NCI-H460 (cell line): Measurements from ENCODE around the gene FAM156B. TPM values are rescaled to one million over a fixed set of nuclear protein-coding genes. Genes with fewer than 3 reads are reported as not detected.
A peak's percentile ranks its signal among the peaks of the same experiment; 100 is the strongest.
"Not testable (repeated sequence)": the region's sequence is repeated elsewhere in the genome, so short reads cannot be mapped to it uniquely, and the experiment has no call there.

Experiments
- DNase-seq: peaks from one replicate; pipeline ENCODE4 v3.0.0-alpha.2; 2016; ENCODE audit warnings: low read depth; ENCODE audit errors: extremely low read depth
- polyA plus RNA-seq: library from polyadenylated mRNA; depleted of rRNA; stranded (reverse); fragments of >200 nt; gene quantifications from 2 replicates; pipeline ENCODE4 v1.2.3, GENCODE V29; 2014; cell fraction: nucleus; rRNA removed
- total RNA-seq: library from RNA; depleted of rRNA; stranded (reverse); fragments of >200 nt; shearing (Covaris generic); gene quantifications from 2 replicates; pipeline ENCODE4 v1.2.3, GENCODE V29; 2014; rRNA removed

FAM156B gene, protein sequence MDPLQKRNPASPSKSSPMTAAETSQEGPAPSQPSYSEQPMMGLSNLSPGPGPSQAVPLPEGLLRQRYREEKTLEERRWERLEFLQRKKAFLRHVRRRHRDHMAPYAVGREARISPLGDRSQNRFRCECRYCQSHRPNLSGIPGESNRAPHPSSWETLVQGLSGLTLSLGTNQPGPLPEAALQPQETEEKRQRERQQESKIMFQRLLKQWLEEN
- 40.3 and 43.0 TPM in 2 replicates for total RNA-seq
- 118 and 164 TPM in 2 replicates for polyA plus RNA-seq

DNA sequence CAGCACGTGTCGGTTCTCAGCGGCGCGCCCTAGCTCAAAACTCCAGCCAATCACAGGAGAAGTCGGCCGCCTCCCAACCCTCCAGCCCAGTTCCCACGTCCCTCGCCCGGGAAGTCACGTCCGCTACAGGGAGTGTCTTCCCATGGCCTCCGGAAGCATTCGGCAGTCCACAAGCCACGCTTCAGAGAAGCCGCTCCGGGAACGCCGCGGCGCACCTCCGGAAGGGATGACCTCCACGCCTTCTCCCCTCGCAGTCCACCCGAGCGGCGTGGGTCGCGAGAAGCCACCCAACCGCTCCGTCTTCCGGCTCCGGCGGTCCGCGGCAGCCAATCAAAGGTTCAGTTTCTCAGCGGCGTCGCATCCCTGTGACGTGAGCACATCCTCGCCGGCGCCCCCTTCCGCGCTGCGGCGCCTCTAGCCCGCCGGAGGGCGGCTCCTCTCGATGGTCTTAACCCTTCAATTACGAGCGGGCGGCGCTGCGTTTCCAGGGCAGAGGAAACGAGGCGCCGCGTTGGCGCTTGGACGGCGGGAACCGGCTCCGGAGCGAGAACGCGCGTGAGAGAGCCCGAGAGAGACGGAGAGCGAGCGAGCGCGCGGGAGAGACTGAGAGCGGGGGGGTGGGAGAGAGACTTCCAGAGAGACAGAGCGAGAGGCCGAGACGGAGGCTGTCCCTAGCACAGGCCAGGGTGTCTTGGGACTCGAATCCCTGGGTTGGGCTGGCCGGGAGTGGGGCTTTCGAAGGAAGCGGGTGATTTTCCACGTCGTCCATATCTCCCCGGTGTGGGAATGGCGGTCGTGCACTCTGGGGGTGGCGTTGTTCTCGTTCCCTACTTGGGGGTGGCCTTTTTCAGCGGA is at the start of gene FAM156B:
Gene FAM156B, plus strand, starts transcription at position 476 of the 855 bp plus-strand sequence. CDS start 9,896 bp downstream, outside the sequence.
- not testable (repeated sequence) for DNase-seq

DNA sequence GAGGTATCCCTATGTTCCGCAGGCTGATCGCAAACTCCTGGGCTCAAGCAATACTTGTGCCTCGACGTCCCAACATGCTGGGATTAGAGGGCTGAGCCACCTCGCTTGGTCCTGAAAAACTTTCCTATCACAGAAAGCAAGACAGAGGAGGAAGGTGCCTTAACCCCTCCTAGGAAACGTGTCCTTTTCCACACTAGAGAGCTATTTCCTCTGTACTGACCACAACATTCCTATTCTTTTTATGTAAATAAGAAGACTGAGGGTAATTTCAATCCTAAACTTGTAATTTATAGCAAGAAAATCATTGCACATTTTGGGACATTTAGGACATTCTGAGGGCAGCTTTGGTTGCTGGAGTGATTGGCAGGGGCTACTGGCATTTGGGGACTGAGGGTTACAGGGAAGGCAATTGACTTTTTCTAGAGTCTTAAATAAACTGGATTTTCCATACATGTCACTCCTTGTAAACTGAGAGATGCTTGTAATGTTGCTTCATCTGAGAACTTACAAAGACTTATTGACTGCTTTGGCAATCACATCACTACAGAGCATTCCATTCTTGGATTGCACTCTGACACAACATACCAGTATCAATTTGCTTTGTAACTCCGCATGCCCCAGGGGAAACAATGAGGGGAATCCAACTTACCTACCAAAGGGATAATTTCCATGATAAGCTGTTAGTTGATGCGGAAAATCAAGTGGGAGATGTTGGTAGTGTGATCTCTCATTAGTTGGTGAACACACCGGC is 44.8 kb upstream of the FAM156B start:
- peak; percentile 9 for DNase-seq

DNA sequence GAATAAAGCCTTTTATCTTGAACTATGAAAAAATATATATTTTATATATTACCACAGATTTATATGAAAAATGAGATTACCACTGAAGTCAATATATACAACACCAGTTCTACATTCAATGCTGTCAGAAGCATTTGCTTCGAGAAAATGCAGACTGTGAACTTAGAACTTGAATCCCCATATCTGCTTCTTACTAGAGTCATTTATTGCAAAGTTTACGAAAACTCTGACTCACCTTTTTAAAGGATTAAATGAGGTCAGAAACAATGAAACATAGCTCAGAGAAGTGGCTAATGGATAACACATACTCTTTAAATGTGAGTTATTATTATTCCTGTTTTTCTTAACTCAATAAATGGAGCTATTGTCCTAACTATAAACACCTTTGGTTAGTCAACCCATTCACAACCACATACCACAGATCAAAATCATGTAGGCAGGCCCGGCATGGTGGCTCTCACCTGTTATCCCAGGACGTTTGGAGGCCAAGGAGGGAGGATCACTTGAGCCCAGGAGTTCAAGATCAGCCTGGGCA is 40.1 kb upstream of the FAM156B start:
- DNase-seq: not testable (repeated sequence)

DNA sequence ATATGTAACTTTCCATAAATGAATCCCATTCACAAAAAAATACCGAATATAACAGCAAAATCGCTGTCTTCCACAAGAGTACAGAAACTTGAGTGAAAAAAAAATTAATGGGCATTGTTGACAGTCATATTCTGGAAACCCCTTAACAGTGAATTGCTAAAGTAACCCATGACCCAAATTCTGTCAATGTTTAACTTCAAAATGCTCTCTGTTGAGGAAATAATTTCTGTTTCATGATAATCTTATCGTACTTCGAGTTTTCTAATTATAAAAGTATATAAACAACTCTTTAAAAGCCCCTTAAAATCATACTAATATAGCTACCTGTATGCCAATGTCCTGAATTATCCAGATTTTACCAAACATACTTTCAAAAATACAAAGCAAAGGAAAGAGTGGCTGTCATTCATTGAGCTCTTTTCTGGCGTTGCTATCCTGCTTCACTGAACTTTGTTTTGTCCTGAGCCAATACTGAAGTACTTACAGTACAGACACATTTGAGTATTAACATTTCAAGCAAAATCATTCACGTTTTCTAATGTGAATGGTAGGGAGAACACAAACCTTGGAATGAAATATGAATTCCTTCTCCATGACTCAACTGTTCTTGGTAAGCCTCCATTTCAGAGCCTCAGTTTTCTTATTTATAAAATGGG is 31.7 kb upstream of the FAM156B start:
- no peak for DNase-seq

DNA sequence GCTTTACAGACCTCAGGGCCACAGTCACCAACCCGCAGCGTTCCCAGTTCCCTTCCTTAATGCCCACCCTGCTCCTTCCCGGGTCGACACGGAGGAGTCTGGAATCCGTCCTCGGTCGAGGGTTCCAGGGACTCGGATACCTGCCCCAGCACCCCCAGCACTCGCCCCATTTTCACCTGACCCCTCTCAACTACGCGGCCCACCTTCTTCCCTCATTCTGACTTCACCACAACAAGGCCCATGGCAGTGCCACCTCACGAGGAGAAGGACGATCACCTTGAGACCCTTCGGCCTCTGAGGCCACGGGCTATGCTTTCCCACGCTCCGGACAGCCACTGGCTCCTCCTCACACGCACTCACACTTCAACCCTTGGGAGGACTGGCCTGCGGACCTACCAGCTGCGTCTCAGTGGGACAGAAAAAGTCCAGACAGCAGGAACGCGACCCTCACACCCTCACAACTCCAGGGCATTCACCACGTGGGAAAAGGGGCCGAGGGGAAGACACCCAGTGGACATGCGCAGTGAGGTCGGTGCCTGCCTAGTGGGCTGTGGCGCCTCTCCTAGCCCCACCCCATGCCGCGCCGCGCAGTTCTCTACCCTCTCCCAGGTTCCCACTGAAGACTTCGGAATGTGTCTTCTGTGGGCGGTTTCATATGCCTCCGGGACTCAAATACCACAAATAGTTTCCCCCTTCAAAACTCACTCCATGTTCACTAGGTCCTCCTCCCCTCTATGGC is 29.4 kb upstream of the FAM156B start, which contains the start of gene XAGE3:
Gene XAGE3, minus strand, starts transcription at position 474 of the 739 bp plus-strand sequence. CDS start 950 bp downstream, outside the sequence.
- no peak for DNase-seq

DNA sequence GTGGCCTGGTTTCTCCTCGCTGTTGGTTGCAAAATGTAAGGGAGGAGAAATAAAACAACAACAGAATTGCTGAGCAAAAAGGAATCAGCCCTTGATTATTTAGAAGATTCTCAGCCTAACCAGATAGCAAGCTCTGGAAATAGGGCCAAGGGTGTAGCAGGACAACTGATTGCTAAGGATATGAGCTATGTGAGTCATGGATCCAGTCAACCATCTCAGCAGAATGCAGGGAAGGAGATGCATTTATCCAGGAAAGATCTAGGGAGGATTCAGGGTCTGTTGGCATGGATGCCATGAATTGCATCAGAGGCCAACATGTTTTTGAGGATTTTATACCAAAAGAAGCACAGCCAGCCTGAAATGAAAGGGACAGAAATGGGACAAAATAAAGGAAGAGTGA is 27.1 kb upstream of the FAM156B start:
- DNase-seq: no peak

DNA sequence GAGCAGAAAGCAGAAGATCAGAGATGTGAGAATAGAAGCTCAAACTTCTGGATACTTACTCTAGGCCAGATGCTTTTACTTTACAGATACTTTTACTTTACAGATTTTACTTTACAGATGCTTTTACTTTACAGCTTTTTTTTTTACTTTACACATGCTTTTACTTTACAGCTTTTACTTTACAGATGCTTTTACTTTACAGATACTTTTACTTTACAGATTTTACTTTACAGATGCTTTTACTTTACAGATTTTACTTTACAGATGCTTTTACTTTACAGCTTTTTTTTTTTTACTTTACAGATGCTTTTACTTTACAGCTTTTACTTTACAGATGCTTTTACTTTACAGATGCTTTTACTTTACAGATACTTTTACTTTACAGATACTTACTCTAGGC is 23.3 kb upstream of the FAM156B start:
- DNase-seq: not testable (repeated sequence)

DNA sequence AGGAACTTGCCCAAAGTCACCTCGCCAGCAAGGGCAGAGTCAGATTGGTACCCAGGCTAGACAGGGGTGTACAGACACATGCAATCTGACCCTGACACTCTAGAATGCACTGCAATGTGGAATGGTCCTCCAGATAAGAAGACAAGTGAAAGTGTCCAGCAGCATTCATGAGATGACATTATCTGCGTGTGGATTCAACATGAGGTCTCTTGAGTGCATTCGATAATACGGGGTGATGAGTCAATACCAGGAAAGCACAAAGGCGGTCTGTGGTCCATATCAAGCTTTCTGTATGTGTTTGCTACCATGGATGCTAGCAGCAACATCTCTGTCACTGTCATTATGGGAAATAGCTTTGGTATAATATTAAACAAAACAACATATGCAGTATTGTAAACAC is 22.5 kb upstream of the FAM156B start:
- no peak for DNase-seq

DNA sequence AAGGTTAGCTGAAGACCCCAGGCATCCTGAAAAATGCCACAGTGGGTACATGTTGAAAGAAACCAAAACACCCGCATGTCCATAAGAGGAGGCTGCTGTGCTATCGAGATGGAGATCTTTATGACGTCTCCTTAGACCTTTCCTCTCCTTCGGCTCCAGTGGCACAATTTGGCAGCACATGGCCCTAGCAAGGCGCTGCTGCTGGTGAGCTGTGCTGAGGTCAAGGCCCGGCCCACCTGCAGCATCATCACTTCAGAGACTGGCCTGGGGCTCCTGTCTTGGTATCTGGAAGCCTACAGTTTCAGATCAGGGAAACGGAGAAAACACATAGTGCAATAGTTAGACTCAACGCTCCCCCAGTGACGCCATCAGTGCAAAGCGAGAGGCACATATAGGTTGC is 21.7 kb upstream of the FAM156B start:
- DNase-seq: not testable (repeated sequence)

DNA sequence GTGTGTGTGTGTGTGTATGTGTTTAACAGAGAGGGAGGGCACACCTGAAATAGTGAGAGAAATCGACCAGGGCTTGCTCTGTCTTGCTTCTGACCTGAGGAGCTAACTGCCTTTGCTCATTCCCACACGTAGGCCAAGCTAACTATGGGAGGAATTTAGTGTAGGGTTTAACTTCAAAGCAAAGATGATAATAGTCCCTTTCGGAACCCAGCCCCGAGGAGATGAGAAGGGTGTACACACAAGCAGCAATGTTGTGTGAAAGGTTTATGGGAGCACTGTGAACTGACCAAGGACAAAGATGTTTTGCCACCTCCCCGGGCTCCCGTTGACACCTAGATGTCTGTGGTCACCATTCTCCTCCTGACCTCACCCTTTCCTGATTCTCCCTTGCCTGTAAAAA is 20.7 kb upstream of the FAM156B start:
- DNase-seq: not testable (repeated sequence)

DNA sequence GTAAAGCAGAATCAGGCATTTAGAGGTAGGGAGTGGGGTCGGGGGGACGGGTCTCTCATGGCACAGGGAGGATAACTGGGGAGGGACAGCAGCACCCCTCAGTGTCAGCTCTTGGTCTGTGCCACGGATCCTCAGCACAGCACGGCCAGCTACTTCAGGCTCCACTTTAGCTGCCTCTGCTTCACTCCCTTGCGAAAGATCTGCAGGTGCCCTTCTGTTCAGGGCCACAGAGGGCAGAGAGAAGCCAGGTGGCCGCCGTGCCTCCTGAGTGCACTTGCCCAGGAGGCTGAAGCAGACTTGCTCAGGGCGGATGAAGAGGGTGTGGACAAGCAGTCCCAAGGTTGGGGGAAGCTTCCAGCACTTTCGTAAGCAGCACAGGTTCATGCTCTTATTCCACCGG is 9.7 kb upstream of the FAM156B start:
- DNase-seq: not testable (repeated sequence)

DNA sequence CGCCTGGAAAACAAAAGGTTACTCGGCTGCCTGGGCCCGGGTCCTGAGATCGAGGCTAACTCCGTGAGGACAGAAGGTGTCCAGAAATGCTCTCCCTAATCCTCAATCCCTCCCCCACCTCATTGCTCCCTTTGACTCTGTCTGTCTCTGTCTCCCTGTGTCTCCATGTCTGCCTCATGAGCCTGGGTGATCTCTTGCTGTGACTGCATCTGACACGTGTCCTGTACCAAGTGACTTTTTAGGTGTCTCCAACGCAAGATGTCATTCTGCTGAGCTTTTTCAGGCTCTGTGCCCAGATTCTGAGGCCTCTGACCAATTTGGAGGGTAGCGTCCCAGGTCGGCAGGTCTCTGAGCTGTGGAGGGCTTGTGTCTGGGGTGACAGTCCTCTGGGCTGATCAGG is 9.0 kb upstream of the FAM156B start:
- DNase-seq: not testable (repeated sequence)

DNA sequence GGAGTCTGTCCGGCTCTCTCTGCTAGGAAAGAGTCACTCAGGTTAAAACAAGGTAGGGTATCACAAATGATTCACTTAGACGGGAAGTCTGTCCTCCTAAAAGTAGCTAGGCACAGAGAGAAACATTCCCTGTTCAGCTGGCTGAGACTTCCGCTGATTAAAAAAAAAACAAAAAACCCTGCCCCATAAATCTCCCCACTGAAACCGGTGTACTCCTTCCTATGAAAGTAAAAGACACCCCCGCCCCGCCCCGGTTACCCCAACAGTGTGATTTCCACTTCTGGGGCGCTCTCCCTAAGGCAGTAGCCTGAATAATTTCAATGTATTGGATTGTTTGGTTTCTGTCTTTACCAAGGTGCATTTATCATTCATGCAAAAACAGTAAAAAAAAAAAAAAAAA is 692 bp upstream of the FAM156B start:
- not testable (repeated sequence) for DNase-seq

DNA sequence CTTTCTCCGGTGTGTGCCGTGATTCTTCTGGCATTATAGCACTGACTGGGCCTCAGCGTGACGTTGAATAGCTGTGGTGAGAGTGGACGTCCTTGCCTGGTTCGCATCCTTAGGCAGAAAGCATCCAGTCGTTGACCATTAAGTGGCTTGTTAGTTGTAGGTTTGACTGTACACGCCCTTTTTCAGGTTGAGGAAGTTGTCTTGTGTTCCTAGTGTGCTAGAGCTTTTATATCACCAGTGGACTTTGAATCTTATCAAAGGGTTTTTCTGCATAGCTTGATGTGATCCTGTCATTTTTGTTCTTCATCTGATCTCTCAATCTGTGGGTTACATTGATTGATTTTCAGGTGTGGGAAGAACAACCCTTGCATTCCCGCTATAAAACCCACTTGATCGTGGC is 8.4 kb downstream of the FAM156B start:
- DNase-seq: not testable (repeated sequence)

DNA sequence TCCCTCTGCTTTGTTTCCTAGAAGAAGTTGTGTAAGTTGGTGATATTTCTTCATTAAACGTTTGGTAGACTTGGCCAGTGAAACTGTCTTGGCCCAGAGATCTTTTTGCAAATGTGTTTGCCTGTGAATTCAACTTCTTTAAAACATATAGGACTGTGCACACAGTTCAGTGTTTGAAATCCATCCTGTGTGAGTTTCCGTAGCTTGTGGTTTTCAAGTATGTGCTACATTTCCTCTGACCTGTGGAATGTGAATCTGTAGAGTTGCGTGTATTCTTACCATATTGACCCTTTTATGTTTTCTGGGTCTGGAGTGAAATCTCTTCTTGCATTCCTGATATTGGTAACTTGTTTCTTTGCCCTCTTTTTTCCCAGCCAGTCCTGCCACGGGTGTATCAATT is 8.9 kb downstream of the FAM156B start:
- not testable (repeated sequence) for DNase-seq

DNA sequence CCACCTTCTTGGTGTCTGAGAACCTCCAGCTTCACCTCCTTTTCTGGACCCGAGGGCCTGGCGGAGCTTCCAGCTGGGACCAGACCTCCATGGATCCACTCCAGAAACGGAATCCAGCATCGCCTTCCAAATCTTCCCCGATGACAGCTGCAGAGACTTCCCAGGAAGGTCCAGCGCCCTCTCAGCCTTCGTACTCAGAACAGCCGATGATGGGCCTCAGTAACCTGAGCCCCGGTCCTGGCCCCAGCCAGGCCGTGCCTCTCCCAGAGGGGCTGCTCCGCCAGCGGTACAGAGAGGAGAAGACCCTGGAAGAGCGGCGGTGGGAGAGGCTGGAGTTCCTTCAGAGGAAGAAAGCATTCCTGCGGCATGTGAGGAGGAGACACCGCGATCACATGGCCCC is 10.0 kb downstream of the FAM156B start:
- not testable (repeated sequence) for DNase-seq

DNA sequence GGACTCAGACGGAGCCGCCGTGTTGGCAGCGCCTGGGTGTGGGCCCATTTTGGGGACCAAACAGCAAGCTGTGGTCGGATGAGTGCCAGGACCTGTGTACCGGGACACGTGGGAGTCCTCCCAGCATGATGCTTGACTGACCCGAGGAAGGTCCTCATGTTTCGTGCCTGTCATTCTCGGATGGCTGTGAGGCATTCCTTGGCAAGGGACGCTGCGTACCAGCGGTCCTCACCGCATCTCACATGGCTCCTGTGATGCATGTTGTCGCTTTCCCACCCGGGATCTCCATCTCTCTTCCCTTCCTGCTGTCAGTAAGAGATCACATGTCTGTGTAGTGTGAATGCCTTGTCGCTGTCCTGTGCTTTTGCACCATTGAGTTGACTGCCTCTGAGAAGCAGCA is 10.8 kb downstream of the FAM156B start:
- not testable (repeated sequence) for DNase-seq

DNA sequence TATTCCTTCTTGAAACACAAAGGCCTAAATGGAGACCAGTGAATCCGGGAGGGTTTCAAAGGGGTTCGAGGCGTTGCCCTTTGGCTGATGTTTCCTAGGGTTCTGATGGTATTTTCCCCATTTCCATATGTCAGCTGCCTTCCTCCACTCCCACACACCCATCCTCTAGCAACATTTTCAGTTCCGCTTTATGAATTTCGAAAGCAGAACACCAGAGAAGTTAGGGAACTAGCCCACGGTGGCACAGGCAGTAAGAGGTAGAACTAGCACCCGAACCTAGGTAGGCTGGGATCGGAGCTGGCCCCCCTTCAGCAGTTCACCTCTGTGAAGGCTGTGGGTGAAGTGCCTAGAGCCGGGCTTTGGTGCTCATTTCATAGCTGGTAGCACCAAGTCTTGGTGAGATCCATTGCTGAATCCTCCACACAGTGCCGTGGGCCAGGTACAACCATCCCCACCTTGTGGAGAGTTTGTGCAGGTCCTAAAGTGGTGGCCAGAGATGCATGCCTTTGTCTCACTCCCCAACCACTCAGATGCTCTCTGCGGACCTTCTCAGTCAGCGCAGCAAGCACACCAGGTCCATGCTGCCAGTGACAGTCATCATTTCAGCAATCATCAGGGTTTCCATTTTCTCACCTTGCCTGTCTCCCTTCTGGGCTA is 12.3 kb downstream of the FAM156B start:
- DNase-seq: not testable (repeated sequence)

DNA sequence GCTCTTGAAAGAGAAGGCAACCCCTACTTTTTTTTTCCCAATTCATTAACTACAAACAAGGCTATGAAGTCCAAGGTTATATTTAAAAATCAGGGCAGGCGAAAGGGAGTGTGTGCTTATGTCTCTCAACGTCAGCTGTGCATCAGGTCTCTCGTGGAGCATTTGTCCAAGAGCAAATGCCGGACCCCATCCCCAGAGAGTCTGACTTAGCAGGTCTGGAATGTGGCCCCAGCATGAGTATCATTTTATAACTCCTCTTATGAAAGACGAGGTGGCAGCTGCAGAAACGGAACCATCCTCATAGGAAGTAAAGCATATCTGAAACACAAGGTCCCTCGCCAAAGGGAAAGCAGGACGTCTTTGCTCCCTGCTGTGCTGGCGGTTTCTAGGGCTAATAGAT is 16.6 kb downstream of the FAM156B start:
- DNase-seq: not testable (repeated sequence)
